ENCODE measurements around the gene RHOF. TPM values are rescaled to one million over a fixed set of nuclear protein-coding genes. Genes with fewer than 3 reads are reported as not detected.

Gene RHOF
- total and polyA plus RNA-seq, 2 of the 13 experiments (the other 11 are each of a cell fraction or from before 2014, with no cell fraction given): 14.6 to 32.2 TPM

DNA sequence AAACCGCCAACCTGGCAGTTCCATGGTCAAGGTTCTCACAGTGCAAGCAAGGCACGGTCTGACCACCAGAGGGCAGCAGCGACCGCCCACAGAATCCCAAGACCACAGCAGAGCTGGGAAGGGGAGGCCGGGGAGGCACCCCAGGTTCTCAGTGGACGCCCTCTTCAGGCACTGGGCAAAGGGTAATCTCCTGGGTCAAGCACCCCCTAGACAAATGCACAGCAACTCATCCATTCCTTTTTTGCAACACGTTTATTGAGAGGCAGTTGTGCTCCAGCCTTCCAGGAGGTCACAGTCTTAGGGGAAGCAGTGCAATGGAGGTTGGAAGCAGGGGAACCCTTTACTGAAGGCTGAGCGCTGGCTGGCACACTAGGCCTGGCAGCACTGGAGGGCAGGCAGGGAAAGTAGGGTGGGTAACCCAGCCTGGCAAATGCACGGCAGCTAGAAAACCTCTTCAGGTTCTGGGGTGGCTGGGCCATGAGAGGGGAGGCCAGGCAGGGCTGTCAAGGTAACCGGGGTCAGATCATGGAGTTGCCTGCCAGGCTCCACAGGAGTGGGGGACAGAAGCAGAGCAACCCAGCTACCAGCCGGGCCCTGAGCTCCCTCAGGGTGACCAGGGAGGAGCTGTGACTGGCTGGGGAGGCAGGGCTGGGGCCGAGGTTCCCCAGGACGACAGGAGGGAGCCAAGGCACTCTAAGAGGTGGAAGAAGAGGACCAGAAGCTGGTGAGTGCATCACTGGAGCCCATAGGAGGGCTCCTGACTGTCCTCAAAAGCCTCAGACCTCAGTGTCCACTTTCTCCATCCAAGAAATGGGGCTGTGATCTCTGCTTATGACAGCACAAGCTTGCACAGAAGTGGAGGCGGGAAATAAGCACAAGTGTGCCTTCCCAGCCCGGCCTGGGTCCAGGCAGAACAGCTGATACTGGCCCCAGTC is 1.8 kb upstream of the RHOF start (continued):
- TF ChIP-seq, protein P1, sequence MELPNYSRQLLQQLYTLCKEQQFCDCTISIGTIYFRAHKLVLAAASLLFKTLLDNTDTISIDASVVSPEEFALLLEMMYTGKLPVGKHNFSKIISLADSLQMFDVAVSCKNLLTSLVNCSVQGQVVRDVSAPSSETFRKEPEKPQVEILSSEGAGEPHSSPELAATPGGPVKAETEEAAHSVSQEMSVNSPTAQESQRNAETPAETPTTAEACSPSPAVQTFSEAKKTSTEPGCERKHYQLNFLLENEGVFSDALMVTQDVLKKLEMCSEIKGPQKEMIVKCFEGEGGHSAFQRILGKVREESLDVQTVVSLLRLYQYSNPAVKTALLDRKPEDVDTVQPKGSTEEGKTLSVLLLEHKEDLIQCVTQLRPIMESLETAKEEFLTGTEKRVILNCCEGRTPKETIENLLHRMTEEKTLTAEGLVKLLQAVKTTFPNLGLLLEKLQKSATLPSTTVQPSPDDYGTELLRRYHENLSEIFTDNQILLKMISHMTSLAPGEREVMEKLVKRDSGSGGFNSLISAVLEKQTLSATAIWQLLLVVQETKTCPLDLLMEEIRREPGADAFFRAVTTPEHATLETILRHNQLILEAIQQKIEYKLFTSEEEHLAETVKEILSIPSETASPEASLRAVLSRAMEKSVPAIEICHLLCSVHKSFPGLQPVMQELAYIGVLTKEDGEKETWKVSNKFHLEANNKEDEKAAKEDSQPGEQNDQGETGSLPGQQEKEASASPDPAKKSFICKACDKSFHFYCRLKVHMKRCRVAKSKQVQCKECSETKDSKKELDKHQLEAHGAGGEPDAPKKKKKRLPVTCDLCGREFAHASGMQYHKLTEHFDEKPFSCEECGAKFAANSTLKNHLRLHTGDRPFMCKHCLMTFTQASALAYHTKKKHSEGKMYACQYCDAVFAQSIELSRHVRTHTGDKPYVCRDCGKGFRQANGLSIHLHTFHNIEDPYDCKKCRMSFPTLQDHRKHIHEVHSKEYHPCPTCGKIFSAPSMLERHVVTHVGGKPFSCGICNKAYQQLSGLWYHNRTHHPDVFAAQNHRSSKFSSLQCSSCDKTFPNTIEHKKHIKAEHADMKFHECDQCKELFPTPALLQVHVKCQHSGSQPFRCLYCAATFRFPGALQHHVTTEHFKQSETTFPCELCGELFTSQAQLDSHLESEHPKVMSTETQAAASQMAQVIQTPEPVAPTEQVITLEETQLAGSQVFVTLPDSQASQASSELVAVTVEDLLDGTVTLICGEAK (IDR thresholded peaks at IDR 0.05): no peak
- TF ChIP-seq, protein P1 (CRISPR knock-in tag; IDR thresholded peaks at IDR 0.05): 0 out of 2 replicates have a peak, but pooled peaks have one; percentile 47
- TF ChIP-seq, protein P2, sequence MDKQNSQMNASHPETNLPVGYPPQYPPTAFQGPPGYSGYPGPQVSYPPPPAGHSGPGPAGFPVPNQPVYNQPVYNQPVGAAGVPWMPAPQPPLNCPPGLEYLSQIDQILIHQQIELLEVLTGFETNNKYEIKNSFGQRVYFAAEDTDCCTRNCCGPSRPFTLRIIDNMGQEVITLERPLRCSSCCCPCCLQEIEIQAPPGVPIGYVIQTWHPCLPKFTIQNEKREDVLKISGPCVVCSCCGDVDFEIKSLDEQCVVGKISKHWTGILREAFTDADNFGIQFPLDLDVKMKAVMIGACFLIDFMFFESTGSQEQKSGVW (CRISPR knock-in tag; IDR thresholded peaks at IDR 0.05; ENCODE audit: borderline replicate concordance): no peak
- TF ChIP-seq ISL2 (CRISPR knock-in tag; IDR thresholded peaks at IDR 0.05): peak; percentile 26; the same call in 1 of the 2 replicates
- TF ChIP-seq, protein P3, sequence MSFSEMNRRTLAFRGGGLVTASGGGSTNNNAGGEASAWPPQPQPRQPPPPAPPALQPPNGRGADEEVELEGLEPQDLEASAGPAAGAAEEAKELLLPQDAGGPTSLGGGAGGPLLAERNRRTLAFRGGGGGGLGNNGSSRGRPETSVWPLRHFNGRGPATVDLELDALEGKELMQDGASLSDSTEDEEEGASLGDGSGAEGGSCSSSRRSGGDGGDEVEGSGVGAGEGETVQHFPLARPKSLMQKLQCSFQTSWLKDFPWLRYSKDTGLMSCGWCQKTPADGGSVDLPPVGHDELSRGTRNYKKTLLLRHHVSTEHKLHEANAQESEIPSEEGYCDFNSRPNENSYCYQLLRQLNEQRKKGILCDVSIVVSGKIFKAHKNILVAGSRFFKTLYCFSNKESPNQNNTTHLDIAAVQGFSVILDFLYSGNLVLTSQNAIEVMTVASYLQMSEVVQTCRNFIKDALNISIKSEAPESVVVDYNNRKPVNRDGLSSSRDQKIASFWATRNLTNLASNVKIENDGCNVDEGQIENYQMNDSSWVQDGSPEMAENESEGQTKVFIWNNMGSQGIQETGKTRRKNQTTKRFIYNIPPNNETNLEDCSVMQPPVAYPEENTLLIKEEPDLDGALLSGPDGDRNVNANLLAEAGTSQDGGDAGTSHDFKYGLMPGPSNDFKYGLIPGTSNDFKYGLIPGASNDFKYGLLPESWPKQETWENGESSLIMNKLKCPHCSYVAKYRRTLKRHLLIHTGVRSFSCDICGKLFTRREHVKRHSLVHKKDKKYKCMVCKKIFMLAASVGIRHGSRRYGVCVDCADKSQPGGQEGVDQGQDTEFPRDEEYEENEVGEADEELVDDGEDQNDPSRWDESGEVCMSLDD (CRISPR knock-in tag; IDR thresholded peaks at IDR 0.05; ENCODE audit: borderline replicate concordance): peak; percentile 93
- TF ChIP-seq, protein P4, sequence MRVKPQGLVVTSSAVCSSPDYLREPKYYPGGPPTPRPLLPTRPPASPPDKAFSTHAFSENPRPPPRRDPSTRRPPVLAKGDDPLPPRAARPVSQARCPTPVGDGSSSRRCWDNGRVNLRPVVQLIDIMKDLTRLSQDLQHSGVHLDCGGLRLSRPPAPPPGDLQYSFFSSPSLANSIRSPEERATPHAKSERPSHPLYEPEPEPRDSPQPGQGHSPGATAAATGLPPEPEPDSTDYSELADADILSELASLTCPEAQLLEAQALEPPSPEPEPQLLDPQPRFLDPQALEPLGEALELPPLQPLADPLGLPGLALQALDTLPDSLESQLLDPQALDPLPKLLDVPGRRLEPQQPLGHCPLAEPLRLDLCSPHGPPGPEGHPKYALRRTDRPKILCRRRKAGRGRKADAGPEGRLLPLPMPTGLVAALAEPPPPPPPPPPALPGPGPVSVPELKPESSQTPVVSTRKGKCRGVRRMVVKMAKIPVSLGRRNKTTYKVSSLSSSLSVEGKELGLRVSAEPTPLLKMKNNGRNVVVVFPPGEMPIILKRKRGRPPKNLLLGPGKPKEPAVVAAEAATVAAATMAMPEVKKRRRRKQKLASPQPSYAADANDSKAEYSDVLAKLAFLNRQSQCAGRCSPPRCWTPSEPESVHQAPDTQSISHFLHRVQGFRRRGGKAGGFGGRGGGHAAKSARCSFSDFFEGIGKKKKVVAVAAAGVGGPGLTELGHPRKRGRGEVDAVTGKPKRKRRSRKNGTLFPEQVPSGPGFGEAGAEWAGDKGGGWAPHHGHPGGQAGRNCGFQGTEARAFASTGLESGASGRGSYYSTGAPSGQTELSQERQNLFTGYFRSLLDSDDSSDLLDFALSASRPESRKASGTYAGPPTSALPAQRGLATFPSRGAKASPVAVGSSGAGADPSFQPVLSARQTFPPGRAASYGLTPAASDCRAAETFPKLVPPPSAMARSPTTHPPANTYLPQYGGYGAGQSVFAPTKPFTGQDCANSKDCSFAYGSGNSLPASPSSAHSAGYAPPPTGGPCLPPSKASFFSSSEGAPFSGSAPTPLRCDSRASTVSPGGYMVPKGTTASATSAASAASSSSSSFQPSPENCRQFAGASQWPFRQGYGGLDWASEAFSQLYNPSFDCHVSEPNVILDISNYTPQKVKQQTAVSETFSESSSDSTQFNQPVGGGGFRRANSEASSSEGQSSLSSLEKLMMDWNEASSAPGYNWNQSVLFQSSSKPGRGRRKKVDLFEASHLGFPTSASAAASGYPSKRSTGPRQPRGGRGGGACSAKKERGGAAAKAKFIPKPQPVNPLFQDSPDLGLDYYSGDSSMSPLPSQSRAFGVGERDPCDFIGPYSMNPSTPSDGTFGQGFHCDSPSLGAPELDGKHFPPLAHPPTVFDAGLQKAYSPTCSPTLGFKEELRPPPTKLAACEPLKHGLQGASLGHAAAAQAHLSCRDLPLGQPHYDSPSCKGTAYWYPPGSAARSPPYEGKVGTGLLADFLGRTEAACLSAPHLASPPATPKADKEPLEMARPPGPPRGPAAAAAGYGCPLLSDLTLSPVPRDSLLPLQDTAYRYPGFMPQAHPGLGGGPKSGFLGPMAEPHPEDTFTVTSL (CRISPR knock-in tag; IDR thresholded peaks at IDR 0.05; ENCODE audit: borderline replicate concordance): no peak
- no peak for TF ChIP-seq NFATC3 (CRISPR knock-in tag; IDR thresholded peaks at IDR 0.05)
- peak; percentile 13; the same call in 1 of the 2 replicates for TF ChIP-seq PHF20 (CRISPR knock-in tag; IDR thresholded peaks at IDR 0.05)

Data from HepG2 (cell line).